Measurements from ENCODE around the gene BMPR2.
"Not testable (repeated sequence)": the region's sequence is repeated elsewhere in the genome, so short reads cannot be mapped to it uniquely, and the experiment has no call there.

BMPR2 gene

GRCh38 chr2:202521470-202521869 is 145.3 kb downstream of the BMPR2 start:
- H3K27ac ChIP-seq (ENCODE audit: low read depth, low read length) = no peak overlapping the region
- no peak overlapping the region for H3K9ac ChIP-seq (ENCODE audit: low read depth, low read length)
- peaks cover 37% of the 10 kb centered on the region for H3K36me3 ChIP-seq (ENCODE audit: control insufficient read depth, insufficient read depth, low read length)
- H3K4me1 ChIP-seq (ENCODE audit: control insufficient read depth, insufficient read depth, low read length) = no peaks in the 10 kb centered on the region
- no peaks in the 10 kb centered on the region for H3K27me3 ChIP-seq (ENCODE audit: control insufficient read depth, insufficient read depth, low read length)
- no peaks in the 10 kb centered on the region for H3K9me3 ChIP-seq (ENCODE audit: control insufficient read depth, insufficient read depth, low read length)
- no peak overlapping the region for H3K4me3 ChIP-seq (ENCODE audit: low read depth, low read length)

DNA sequence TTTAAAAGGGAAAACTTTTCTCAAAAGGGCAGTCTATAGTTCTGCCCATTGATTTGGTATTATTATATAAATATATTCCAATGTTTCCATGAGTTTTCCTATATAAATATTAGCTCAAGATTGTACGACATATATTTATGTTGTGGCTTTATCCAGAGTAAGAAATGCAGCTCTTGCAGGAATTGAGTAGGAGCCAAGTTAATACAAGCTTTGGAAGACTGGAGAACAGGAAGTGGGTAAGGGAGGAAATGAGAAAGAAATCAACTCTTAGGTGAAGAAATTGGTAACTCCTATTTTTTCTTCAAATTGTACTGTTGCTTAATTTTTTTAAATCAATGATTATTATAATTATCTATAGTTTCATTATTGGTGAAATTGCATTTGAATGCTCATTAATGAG is 153.3 kb downstream of the BMPR2 start:
- no peaks in the 10 kb centered on the region for H3K9me3 ChIP-seq (ENCODE audit: control insufficient read depth, insufficient read depth, low read length)
- no peak overlapping the region for H3K27ac ChIP-seq (ENCODE audit: low read depth, low read length)
- H3K36me3 ChIP-seq (ENCODE audit: control insufficient read depth, insufficient read depth, low read length) = peaks cover 20% of the 10 kb centered on the region
- H3K9ac ChIP-seq (ENCODE audit: low read depth, low read length) = no peak overlapping the region
- no peaks in the 10 kb centered on the region for H3K27me3 ChIP-seq (ENCODE audit: control insufficient read depth, insufficient read depth, low read length)
- H3K4me3 ChIP-seq (ENCODE audit: low read depth, low read length) = no peak overlapping the region
- H3K4me1 ChIP-seq (ENCODE audit: control insufficient read depth, insufficient read depth, low read length) = no peaks in the 10 kb centered on the region

DNA sequence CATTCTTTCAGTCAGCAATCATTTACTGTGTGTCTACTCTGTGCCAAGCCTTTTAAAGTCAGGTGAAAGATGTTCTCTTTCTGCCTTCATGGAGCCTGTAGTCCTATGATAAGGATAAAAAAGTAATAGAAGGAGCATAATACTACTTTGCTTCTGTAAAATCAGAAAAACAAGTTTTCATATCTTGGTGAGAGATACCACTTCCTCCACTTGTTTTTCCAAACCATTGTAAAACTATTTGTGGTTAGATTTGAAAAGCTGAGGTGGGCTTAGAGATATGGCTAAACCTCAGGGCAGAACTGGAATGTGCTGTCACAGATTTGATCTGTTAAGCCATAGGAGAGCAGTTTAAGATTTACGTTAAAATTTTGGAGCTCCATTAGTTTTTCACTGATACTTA is 153.9 kb downstream of the BMPR2 start:
- Histone ChIP-seq H3K4me1 (ENCODE audit: control insufficient read depth, insufficient read depth, low read length) (no peaks in the 10 kb centered on the region), H3K27ac (ENCODE audit: low read depth, low read length) (no peak overlapping the region), H3K36me3 (ENCODE audit: control insufficient read depth, insufficient read depth, low read length) (peaks cover 20% of the 10 kb centered on the region), H3K9ac (ENCODE audit: low read depth, low read length) (no peak overlapping the region), H3K4me3 (ENCODE audit: low read depth, low read length) (no peak overlapping the region), H3K27me3 (ENCODE audit: control insufficient read depth, insufficient read depth, low read length) (no peaks in the 10 kb centered on the region), H3K9me3 (ENCODE audit: control insufficient read depth, insufficient read depth, low read length) (no peaks in the 10 kb centered on the region)

- not testable (repeated sequence) for H3K27me3 ChIP-seq (ENCODE audit: control insufficient read depth, insufficient read depth, low read length); H3K4me3 ChIP-seq (ENCODE audit: low read depth, low read length); H3K4me1 ChIP-seq (ENCODE audit: control insufficient read depth, insufficient read depth, low read length); H3K9me3 ChIP-seq (ENCODE audit: control insufficient read depth, insufficient read depth, low read length); H3K9ac ChIP-seq (ENCODE audit: low read depth, low read length); H3K27ac ChIP-seq (ENCODE audit: low read depth, low read length)
- peaks cover 18% of the 10 kb centered on the region for H3K36me3 ChIP-seq (ENCODE audit: control insufficient read depth, insufficient read depth, low read length)
Measured at GRCh38 chr2:202535290-202535689, 159.2 kb downstream of the BMPR2 start.

GRCh38 chr2:202541137-202541536 is 165.0 kb downstream of the BMPR2 start:
- Histone ChIP-seq H3K4me1 (ENCODE audit: control insufficient read depth, insufficient read depth, low read length) (0 out of 2 replicates have a peak, but pooled peaks cover 3% of the 10 kb centered on the region), H3K4me3 (ENCODE audit: low read depth, low read length) (no peak overlapping the region), H3K9me3 (ENCODE audit: control insufficient read depth, insufficient read depth, low read length) (no peaks in the 10 kb centered on the region), H3K27ac (ENCODE audit: low read depth, low read length) (no peak overlapping the region), H3K36me3 (ENCODE audit: control insufficient read depth, insufficient read depth, low read length) (peaks cover 8% of the 10 kb centered on the region; the same call in 1 of the 2 replicates), H3K9ac (ENCODE audit: low read depth, low read length) (no peak overlapping the region), H3K27me3 (ENCODE audit: control insufficient read depth, insufficient read depth, low read length) (no peaks in the 10 kb centered on the region)

- H3K4me3 ChIP-seq (ENCODE audit: low read depth, low read length) = no peak overlapping the region
- H3K27me3 ChIP-seq (ENCODE audit: control insufficient read depth, insufficient read depth, low read length) = no peaks in the 10 kb centered on the region
- H3K4me1 ChIP-seq (ENCODE audit: control insufficient read depth, insufficient read depth, low read length) = 0 out of 2 replicates have a peak, but pooled peaks cover 3% of the 10 kb centered on the region
- H3K36me3 ChIP-seq (ENCODE audit: control insufficient read depth, insufficient read depth, low read length) = peaks cover 10% of the 10 kb centered on the region
- no peak overlapping the region for H3K27ac ChIP-seq (ENCODE audit: low read depth, low read length)
- H3K9ac ChIP-seq (ENCODE audit: low read depth, low read length) = no peak overlapping the region
- H3K9me3 ChIP-seq (ENCODE audit: control insufficient read depth, insufficient read depth, low read length) = no peaks in the 10 kb centered on the region
Measured at GRCh38 chr2:202542142-202542541, 166.0 kb downstream of the BMPR2 start.

- 0 out of 2 replicates have a peak, but pooled peaks cover 3% of the 10 kb centered on the region for H3K4me1 ChIP-seq (ENCODE audit: control insufficient read depth, insufficient read depth, low read length)
- no peaks in the 10 kb centered on the region for H3K27me3 ChIP-seq (ENCODE audit: control insufficient read depth, insufficient read depth, low read length)
- H3K9me3 ChIP-seq (ENCODE audit: control insufficient read depth, insufficient read depth, low read length) = no peaks in the 10 kb centered on the region
- H3K4me3 ChIP-seq (ENCODE audit: low read depth, low read length) = no peak overlapping the region
- no peak overlapping the region for H3K9ac ChIP-seq (ENCODE audit: low read depth, low read length)
- H3K27ac ChIP-seq (ENCODE audit: low read depth, low read length) = no peak overlapping the region
- peaks cover 12% of the 10 kb centered on the region for H3K36me3 ChIP-seq (ENCODE audit: control insufficient read depth, insufficient read depth, low read length)
Measured at GRCh38 chr2:202545523-202545922, 169.4 kb downstream of the BMPR2 start.

DNA sequence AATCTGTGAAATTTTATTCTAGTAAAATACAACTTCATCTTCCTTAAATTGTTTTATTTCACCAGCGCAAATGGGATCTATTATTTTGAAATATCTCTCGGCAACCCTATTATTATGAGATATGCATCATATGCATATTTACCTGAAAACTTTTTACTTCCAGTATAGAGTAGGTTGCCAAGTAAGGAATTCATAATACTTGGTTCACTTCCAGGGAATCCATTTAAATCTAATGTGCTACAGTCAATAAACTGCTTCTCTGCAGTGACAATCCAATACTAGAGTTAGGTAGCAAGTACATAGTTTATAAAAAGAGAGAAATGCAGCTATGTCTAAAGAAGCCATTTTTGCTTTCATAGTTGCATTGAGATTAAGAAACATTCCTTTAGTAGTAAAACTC is 169.8 kb downstream of the BMPR2 start:
- H3K36me3 ChIP-seq (ENCODE audit: control insufficient read depth, insufficient read depth, low read length) = peaks cover 12% of the 10 kb centered on the region

DNA sequence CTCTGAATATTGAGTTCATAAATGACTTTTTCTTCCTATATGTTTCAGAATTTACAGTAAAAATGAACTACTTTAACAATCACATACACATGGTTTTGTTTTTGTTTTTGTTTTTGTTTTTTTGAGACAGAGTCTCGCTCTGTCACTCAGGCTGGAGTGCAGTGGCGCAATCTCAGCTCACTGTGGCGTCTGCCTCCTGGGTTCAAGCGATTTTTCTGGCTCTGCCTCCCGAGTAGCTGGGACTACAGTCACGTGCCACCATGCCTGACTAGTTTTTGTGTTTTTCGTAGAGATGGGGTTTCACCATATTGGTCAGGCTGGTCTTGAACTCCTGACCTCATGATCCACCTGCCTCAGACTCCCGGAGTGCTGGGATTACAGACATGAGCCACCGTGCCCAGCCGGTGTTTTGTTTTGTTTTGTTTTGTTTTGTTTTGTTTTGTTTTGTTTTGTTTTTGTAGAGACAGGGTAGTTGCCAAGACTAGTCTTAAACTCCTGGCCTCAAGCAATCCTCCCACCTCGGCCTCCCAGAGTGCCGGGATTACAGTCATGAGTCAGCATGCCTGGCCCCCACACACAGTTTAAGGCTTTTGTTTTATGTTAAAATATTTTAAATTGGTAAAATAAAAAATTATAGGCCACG is 170.5 kb downstream of the BMPR2 start:
- H3K4me1 ChIP-seq (ENCODE audit: control insufficient read depth, insufficient read depth, low read length); H3K27me3 ChIP-seq (ENCODE audit: control insufficient read depth, insufficient read depth, low read length); H3K27ac ChIP-seq (ENCODE audit: low read depth, low read length); H3K4me3 ChIP-seq (ENCODE audit: low read depth, low read length); H3K9ac ChIP-seq (ENCODE audit: low read depth, low read length); H3K9me3 ChIP-seq (ENCODE audit: control insufficient read depth, insufficient read depth, low read length): not testable (repeated sequence)
- peaks cover 12% of the 10 kb centered on the region for H3K36me3 ChIP-seq (ENCODE audit: control insufficient read depth, insufficient read depth, low read length)

More for the DNA sequence above, 169.8 kb downstream of the BMPR2 start:
- Histone ChIP-seq H3K9me3 (ENCODE audit: control insufficient read depth, insufficient read depth, low read length) (no peaks in the 10 kb centered on the region), H3K27ac (ENCODE audit: low read depth, low read length) (no peak overlapping the region), H3K27me3 (ENCODE audit: control insufficient read depth, insufficient read depth, low read length) (no peaks in the 10 kb centered on the region), H3K9ac (ENCODE audit: low read depth, low read length) (no peak overlapping the region), H3K4me3 (ENCODE audit: low read depth, low read length) (no peak overlapping the region), H3K4me1 (ENCODE audit: control insufficient read depth, insufficient read depth, low read length) (0 out of 2 replicates have a peak, but pooled peaks cover 3% of the 10 kb centered on the region)

GRCh38 chr2:202548240-202548639 is 172.1 kb downstream of the BMPR2 start:
- peaks cover 15% of the 10 kb centered on the region for H3K36me3 ChIP-seq (ENCODE audit: control insufficient read depth, insufficient read depth, low read length)

DNA sequence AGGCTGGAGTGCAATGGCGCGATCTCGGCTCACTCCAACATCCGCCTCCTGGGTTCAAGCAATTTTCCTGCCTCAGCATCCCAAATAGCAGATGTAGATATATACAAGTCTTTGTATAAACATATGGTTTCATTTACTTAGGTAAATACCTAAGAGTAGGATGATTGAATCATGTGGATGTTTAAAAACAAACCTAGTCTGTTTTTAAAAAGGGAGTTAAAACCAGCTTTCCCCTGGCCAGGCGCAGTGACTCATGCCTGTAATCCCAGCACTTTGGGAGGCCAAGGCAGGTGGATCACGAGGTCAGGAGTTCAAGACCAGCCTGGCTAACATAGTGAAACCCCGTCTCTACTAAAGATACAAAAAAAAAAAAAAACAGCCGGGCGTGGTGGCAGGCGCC is 174.9 kb downstream of the BMPR2 start:
- not testable (repeated sequence) for H3K4me3 ChIP-seq (ENCODE audit: low read depth, low read length); H3K4me1 ChIP-seq (ENCODE audit: control insufficient read depth, insufficient read depth, low read length); H3K9ac ChIP-seq (ENCODE audit: low read depth, low read length); H3K9me3 ChIP-seq (ENCODE audit: control insufficient read depth, insufficient read depth, low read length); H3K27ac ChIP-seq (ENCODE audit: low read depth, low read length); H3K27me3 ChIP-seq (ENCODE audit: control insufficient read depth, insufficient read depth, low read length)
- H3K36me3 ChIP-seq (ENCODE audit: control insufficient read depth, insufficient read depth, low read length) = peaks cover 28% of the 10 kb centered on the region

More at GRCh38 chr2:202548240-202548639, 172.1 kb downstream of the BMPR2 start:
- no peaks in the 10 kb centered on the region for H3K27me3 ChIP-seq (ENCODE audit: control insufficient read depth, insufficient read depth, low read length)
- H3K4me3 ChIP-seq (ENCODE audit: low read depth, low read length) = no peak overlapping the region
- H3K4me1 ChIP-seq (ENCODE audit: control insufficient read depth, insufficient read depth, low read length) = 0 out of 2 replicates have a peak, but pooled peaks cover 3% of the 10 kb centered on the region
- no peak overlapping the region for H3K9ac ChIP-seq (ENCODE audit: low read depth, low read length)
- no peaks in the 10 kb centered on the region for H3K9me3 ChIP-seq (ENCODE audit: control insufficient read depth, insufficient read depth, low read length)
- H3K27ac ChIP-seq (ENCODE audit: low read depth, low read length) = no peak overlapping the region
